T-helper 17 cell (primary cell): Measurements from ENCODE around the gene MYO1D. TPM values are rescaled to one million over a fixed set of nuclear protein-coding genes. Genes with fewer than 3 reads are reported as not detected.

ENCODE experiments used
- ATAC-seq: fragments of 150-1000 bp; cut with Tn5 transposase; 2 replicates; pipeline ENCODE4 v1.10.0; 2021; ENCODE audit warnings: mild to moderate bottlenecking, moderate library complexity
- DNase-seq, 3 donors: peaks; one replicate each; pipeline versions ENCODE4 v3.0.0 to v3.0.0-alpha.2; 2020 to 2021
- H3K9me3 ChIP-seq: one replicate; pipeline ENCODE4 v1.7.0; 2013; ENCODE audit warnings: low read length, mild to moderate bottlenecking; ENCODE audit not compliant: control insufficient read depth, poor library complexity, severe bottlenecking
- H3K27ac Mint-ChIP-seq: one replicate; pipeline ENCODE4 v1.8.0; 2022; ENCODE audit warnings: mild to moderate bottlenecking, moderate library complexity, mixed read lengths
- H3K27me3 Mint-ChIP-seq: one replicate; pipeline ENCODE4 v1.8.0; 2022; ENCODE audit warnings: mixed read lengths
- H3K36me3 Mint-ChIP-seq: one replicate; pipeline ENCODE4 v1.8.0; 2022; ENCODE audit warnings: low read depth, mixed read lengths
- H3K4me1 Mint-ChIP-seq: one replicate; pipeline ENCODE4 v1.8.0; 2022; ENCODE audit warnings: mild to moderate bottlenecking, mixed read lengths
- H3K4me3 Mint-ChIP-seq: one replicate; pipeline ENCODE4 v1.8.0; 2022; ENCODE audit warnings: mild to moderate bottlenecking, moderate library complexity, mixed read lengths
- total RNA-seq, 4 donors: library from RNA in 2 of 4; stranded (reverse) in 2 of 4; gene quantifications; one replicate each; pipeline ENCODE4 v1.2.3 and lab custom pipeline; 2022 to 2026

MYO1D gene
- total RNA-seq, 2 donors from 2014 or later: 9.1 to 12.4 TPM

GRCh38 chr17:32863559-32863958 is 13.4 kb downstream of the MYO1D start:
- Mint-ChIP-seq H3K36me3 (peaks cover 2% of the 10 kb centered on the region), H3K4me3 (no peak overlapping the region), H3K27me3 (peaks cover 19% of the 10 kb centered on the region), H3K27ac (no peak overlapping the region), H3K4me1 (peaks cover 11% of the 10 kb centered on the region)
- ATAC-seq (no peak), DNase-seq (no peak)
- H3K9me3 ChIP-seq: no peaks in the 10 kb centered on the region

- no peak overlapping the region for H3K4me3 Mint-ChIP-seq
- ATAC-seq: no peak
- no peaks in the 10 kb centered on the region for H3K9me3 ChIP-seq
- no peaks in the 10 kb centered on the region for H3K36me3 Mint-ChIP-seq
- H3K4me1 Mint-ChIP-seq: peaks cover 8% of the 10 kb centered on the region
- no peak overlapping the region for H3K27ac Mint-ChIP-seq
- peaks cover 19% of the 10 kb centered on the region for H3K27me3 Mint-ChIP-seq
- DNase-seq: no peak
Observed at GRCh38 chr17:32862940-32863339, 14.0 kb downstream of the MYO1D start.

DNA sequence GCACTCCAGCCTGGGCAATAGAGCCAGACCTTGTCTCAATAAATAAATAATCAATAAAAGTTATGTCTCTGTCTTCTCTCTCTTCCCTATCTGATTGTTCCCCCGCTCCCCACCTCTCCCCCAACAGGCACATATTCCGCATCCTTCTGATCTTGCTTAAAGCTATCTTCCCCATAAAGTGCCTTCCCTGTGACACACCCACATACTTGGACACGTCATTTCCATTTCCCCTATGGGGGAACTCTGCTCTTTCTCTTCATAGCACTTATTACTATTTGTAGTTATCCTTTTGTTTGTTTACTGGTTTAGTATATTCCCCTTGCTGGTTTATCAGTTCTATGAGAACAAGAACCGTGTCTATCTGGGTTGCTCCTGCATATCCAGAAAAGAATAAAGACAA is 14.9 kb downstream of the MYO1D start:
- Mint-ChIP-seq H3K27me3 (peaks cover 19% of the 10 kb centered on the region), H3K4me1 (peaks cover 8% of the 10 kb centered on the region), H3K36me3 (no peaks in the 10 kb centered on the region), H3K27ac (no peak overlapping the region), H3K4me3 (no peak overlapping the region)
- DNase-seq (no peak), ATAC-seq (no peak)
- H3K9me3 ChIP-seq: no peaks in the 10 kb centered on the region

DNA sequence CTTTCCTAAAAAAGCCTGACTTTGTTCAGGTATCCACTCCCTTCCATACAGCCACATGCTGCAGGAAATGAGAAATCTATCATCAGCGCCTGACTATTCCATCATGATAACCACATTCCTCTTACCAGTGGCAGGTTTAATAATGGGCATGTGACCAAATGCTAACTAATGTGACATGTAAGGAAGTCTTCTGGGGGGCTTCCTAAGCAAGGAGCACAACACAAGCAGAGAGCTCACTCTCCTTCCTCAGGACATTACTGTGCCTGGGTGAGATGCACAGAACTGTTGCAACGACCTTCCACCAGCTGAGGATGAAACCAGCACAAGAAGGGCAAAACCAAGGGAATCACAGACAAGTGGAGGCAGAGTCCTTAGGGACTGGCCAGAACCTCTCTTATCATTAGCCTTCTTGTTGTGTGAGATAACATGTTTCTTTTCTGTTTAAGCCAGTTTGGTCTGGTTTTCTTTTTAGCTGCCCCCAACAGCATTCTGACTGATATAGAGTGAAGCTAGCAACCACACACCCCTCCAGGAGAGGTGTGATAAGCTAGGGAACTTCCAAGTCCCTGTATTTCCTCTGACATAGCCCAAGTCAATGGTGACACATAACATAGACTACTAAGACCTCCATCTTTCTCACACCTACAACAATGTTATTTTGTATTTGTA is 16.9 kb downstream of the MYO1D start:
- Mint-ChIP-seq H3K4me1 (peaks cover 3% of the 10 kb centered on the region), H3K27ac (no peak overlapping the region), H3K4me3 (no peak overlapping the region), H3K36me3 (no peaks in the 10 kb centered on the region), H3K27me3 (peaks cover 12% of the 10 kb centered on the region)
- H3K9me3 ChIP-seq: no peaks in the 10 kb centered on the region
- ATAC-seq (no peak), DNase-seq (no peak)

DNA sequence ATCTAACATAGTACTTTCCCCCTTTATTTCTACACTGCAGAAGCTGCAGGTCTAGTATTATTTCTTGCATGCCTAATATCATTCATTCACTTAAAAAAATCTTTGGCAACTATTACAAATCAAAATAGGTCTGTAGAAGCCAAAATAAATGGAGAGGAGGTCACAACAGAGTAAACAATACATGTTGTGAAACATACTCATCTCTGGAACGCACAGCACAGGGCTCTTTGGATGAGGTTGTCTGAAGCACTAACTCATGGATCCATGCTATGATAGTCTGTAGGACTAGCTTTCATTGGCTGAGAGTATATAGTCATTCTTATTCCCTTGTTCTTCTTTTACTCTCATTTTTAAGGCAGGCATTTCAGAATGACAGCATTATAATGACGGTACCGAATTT is 21.3 kb downstream of the MYO1D start:
- DNase-seq (no peak), ATAC-seq (no peak)
- no peak overlapping the region for H3K27ac Mint-ChIP-seq
- H3K36me3 Mint-ChIP-seq: peaks cover 5% of the 10 kb centered on the region
- H3K4me3 Mint-ChIP-seq: no peak overlapping the region
- no peaks in the 10 kb centered on the region for H3K9me3 ChIP-seq
- no peaks in the 10 kb centered on the region for H3K27me3 Mint-ChIP-seq
- H3K4me1 Mint-ChIP-seq: no peaks in the 10 kb centered on the region

GRCh38 chr17:32854832-32855389 is 22.0 kb downstream of the MYO1D start:
- Mint-ChIP-seq H3K36me3 (peaks cover 5% of the 10 kb centered on the region), H3K27ac (no peak overlapping the region), H3K27me3 (no peaks in the 10 kb centered on the region)

DNA sequence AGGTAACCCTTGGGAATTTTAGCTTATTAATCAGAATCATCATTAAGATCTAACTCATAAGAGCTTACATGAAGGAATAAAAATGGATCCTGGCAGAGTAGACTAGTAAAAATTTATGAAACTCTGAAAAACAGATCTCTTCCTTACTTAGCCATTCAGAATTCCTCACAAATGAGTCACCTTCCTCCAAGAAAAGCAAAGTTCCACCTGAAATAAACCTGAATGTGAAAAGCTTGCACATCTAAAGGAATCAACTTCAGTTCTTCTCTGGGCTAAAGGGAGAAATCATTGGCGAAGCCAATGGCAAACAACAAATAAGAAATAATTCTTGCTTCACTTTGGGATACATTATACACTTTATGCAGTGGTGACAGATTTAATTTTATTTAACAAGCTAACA is 22.7 kb downstream of the MYO1D start:
- no peak overlapping the region for H3K4me3 Mint-ChIP-seq
- no peak for DNase-seq
- H3K36me3 Mint-ChIP-seq: peaks cover 5% of the 10 kb centered on the region
- H3K27me3 Mint-ChIP-seq: no peaks in the 10 kb centered on the region
- H3K27ac Mint-ChIP-seq: no peak overlapping the region
- ATAC-seq: no peak
- no peaks in the 10 kb centered on the region for H3K4me1 Mint-ChIP-seq
- H3K9me3 ChIP-seq: no peaks in the 10 kb centered on the region

More at GRCh38 chr17:32854832-32855389, 22.0 kb downstream of the MYO1D start:
- no peak for ATAC-seq
- H3K4me1 Mint-ChIP-seq: no peaks in the 10 kb centered on the region
- H3K4me3 Mint-ChIP-seq: no peak overlapping the region
- no peak for DNase-seq
- H3K9me3 ChIP-seq: no peaks in the 10 kb centered on the region

DNA sequence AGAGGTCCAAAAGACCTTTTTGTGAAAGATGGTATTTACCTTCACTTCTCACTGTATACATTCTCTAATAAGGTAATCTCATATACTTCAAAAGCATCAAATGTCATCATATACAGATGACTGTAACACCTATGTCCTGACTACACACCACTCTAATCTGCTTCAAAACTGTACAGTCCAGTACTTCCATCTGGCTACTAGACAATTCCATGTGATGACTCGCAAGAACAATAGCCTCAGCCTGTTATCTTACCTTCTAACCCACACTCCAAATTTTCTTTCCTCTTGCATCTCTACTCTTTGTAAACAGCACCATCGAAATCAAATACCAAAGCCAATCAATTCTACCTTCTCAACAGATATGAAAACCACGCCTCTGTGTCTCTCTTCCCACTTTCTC is 24.1 kb downstream of the MYO1D start:
- Mint-ChIP-seq H3K27ac (no peak overlapping the region), H3K4me3 (no peak overlapping the region), H3K27me3 (no peaks in the 10 kb centered on the region), H3K4me1 (peaks cover 2% of the 10 kb centered on the region), H3K36me3 (peaks cover 5% of the 10 kb centered on the region)
- no peak for ATAC-seq
- no peak for DNase-seq
- H3K9me3 ChIP-seq: no peaks in the 10 kb centered on the region

DNA sequence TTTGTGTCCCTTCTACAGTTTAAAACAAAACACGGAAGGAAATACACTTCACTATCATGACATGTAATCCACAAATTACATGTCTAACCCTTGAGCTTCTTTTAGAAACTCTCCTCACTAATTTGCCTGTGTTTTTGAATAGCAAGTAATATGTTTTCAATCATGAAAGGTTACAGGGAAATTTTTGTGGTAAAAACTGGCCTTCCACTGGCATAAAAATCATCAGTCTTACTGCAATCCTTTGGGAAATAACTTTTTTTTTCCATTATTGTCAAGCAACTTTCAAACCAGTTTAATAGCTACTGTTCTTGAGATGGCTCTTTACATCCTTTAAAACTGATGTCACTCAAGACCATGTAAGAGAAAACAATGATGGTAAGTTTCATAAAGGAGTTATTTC is 27.0 kb downstream of the MYO1D start:
- DNase-seq (no peak), ATAC-seq (no peak)
- H3K36me3 Mint-ChIP-seq: peaks cover 5% of the 10 kb centered on the region
- peaks cover 2% of the 10 kb centered on the region for H3K4me1 Mint-ChIP-seq
- H3K4me3 Mint-ChIP-seq: no peak overlapping the region
- no peaks in the 10 kb centered on the region for H3K9me3 ChIP-seq
- H3K27ac Mint-ChIP-seq: no peak overlapping the region
- H3K27me3 Mint-ChIP-seq: no peaks in the 10 kb centered on the region

DNA sequence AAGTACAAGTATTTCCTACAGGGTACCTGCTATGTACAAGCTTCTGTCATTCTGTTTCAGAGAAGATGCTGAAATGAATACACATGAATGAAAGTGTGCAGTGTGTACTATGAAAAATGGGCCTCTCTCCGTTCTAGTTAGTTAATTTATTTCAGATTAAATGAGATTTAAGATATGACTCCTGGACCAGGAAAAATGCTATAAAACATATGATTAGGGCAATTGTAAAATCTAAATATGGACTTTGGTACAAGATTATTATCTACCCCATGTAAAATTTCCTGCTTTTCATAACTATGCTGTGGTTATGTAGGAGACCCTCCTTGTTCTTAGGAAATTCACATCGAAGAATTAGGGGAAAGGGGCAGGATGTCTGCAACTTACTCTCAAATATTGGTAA is 28.9 kb downstream of the MYO1D start:
- ATAC-seq (no peak), DNase-seq (no peak)
- H3K9me3 ChIP-seq: no peaks in the 10 kb centered on the region
- Mint-ChIP-seq H3K27ac (no peak overlapping the region), H3K4me3 (no peak overlapping the region), H3K36me3 (peaks cover 3% of the 10 kb centered on the region), H3K27me3 (no peaks in the 10 kb centered on the region), H3K4me1 (peaks cover 2% of the 10 kb centered on the region)

DNA sequence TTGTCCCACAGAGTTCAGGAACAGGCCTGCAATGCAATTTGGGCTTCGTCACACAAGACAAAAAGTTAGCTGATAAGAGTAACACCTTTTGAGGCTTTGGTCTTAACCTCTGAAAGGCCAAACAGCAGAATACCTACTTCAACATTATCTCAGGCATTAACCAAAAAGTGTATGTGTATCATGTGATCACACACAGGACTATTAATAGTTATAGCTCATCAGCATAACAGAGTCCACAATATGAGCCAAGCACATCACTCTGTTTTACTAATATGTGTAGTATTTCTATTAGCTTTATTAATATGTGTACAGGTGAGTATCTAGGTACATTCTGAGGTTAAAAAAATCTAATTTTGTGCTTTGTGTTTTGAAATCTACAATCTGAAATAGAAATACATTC is 30.8 kb downstream of the MYO1D start:
- Mint-ChIP-seq H3K36me3 (peaks cover 3% of the 10 kb centered on the region), H3K4me1 (peaks cover 7% of the 10 kb centered on the region), H3K27ac (no peak overlapping the region), H3K27me3 (peaks cover 6% of the 10 kb centered on the region), H3K4me3 (no peak overlapping the region)
- no peak for ATAC-seq
- no peaks in the 10 kb centered on the region for H3K9me3 ChIP-seq
- no peak for DNase-seq

GRCh38 chr17:32840241-32840640 is 36.7 kb downstream of the MYO1D start:
- Mint-ChIP-seq H3K4me1 (peaks cover 8% of the 10 kb centered on the region), H3K4me3 (no peak overlapping the region), H3K27ac (no peak overlapping the region), H3K27me3 (peaks cover 6% of the 10 kb centered on the region), H3K36me3 (peaks cover 3% of the 10 kb centered on the region)
- no peak for DNase-seq
- H3K9me3 ChIP-seq: no peaks in the 10 kb centered on the region
- no peak for ATAC-seq

GRCh38 chr17:32836527-32836926 is 40.4 kb downstream of the MYO1D start:
- DNase-seq (no peak), ATAC-seq (no peak)
- H3K9me3 ChIP-seq: no peaks in the 10 kb centered on the region
- H3K27me3 Mint-ChIP-seq: peaks cover 5% of the 10 kb centered on the region
- H3K4me3 Mint-ChIP-seq: no peak overlapping the region
- peaks cover 3% of the 10 kb centered on the region for H3K36me3 Mint-ChIP-seq
- no peak overlapping the region for H3K27ac Mint-ChIP-seq
- peaks cover 10% of the 10 kb centered on the region for H3K4me1 Mint-ChIP-seq

DNA sequence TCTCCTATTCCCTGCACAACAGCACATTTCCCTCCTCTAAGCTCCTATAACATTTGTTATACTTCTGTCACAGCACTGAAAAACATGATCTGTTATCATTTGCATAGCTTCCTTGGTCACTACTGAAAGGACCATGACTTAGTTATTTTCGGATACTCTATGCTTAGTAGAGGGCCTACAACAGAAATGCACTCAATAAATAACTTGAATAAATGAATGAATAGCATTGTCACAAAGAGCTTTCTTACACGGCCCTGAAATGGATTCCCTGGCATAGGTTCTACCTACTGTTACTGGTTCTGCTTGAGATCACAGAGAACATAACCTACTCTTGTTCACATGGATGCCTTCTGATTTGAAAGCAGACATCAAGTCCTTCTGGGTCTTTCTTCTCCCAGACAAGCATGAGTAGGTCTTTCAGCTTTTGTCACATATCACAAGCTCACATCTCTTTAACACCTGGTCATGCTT is 41.6 kb downstream of the MYO1D start:
- no peak for ATAC-seq
- no peak for DNase-seq
- no peaks in the 10 kb centered on the region for H3K9me3 ChIP-seq
- H3K36me3 Mint-ChIP-seq: peaks cover 3% of the 10 kb centered on the region
- H3K27me3 Mint-ChIP-seq: peaks cover 5% of the 10 kb centered on the region
- no peak overlapping the region for H3K27ac Mint-ChIP-seq
- peaks cover 8% of the 10 kb centered on the region for H3K4me1 Mint-ChIP-seq
- no peak overlapping the region for H3K4me3 Mint-ChIP-seq
